HG03521 (cell line): ENCODE data around the gene LASP1.

Source experiments
- ATAC-seq: cut with Tn5 transposase; IDR thresholded peaks from one replicate; pipeline ENCODE4 v1.9.1; 2021; ENCODE audit warnings: mild to moderate bottlenecking, moderate library complexity; ENCODE audit not compliant: unreplicated experiment

Gene LASP1

DNA sequence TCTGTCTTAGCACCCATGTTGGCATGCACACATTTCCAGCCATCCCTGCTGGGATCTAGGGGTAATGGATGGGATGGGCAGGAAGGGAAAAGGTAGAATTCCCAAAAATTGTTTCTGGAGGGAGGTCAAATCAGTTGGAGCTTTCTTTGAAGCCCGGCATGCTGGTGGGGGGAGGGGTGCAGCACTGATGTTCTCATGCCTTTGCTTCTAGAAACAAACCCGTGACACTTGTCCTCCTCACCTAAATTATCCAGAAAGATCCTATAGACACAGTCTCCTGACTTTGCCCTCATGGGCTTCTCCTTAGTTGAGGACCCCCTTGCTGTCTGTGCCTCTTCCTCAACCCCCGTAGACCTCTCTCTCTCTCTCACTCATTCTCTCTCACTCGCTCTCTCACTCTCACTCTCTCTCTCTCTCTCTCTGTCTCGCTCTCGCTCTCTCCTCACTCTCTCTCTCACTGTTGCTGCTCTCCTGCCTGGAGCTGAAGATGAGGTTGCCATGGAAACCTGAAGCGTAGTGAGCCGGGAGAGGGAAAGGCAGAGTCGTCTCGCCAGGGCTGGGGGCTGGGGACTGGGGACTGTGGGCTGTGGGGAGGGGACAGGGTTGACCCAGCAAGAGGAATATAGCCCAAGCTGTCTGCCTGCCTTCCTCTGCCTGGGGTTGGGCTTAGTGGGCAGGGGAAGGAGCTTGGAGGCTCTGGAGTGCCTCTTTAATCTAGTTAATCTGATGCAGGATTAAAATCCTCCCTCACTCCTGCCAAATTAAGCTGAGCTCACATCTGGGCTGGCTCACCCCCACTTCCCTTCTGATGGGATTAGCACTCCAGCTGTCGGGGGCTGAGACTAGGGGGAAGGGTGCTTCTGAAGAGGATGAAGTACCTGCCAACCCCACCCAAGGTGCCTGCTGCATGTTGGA lies 16.1 kb downstream of the LASP1 start:
- no peak for ATAC-seq

- no peak for ATAC-seq
Observed at GRCh38 chr17:38886643-38887010, 16.8 kb downstream of the LASP1 start.

DNA sequence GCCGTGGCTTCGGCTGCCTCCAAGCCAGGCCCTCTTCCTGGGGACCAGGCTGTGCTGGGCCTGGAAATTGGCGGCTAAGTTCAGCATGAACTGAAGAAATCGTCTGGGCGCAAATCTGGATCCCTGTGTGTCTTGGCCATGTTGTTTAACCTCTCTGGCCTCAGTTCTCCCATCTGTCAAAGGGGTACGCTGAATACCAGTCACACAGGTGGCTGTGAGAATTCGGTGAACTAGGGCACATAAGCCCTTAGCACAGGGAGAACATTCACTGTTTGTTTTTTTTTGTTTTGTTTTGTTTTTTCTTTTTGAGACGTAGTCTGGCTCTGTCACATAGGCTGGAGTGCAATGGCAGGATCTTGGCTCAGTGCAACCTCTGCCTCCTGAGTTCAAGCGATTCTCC lies 19.0 kb downstream of the LASP1 start:
- no peak for ATAC-seq

- no peak for ATAC-seq
Observed at GRCh38 chr17:38889745-38890409, 20.0 kb downstream of the LASP1 start.

DNA sequence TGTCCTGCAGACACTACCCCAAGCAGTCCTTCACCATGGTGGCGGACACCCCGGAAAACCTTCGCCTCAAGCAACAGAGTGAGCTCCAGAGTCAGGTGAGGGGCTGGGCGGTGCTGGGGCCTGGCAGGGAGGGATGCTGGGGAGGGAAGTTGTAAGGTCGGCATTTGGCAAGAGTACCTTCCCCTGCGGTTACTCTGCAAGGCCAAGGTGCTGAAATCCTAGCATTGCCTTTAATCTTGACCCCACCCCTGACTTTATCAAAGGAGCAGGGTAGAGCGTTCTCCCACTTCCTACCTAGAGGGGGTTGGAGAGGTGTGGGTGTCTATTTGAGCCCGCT lies 20.5 kb downstream of the LASP1 start:
- no peak for ATAC-seq

- no peak for ATAC-seq
Observed at GRCh38 chr17:38891441-38891840, 21.6 kb downstream of the LASP1 start.

DNA sequence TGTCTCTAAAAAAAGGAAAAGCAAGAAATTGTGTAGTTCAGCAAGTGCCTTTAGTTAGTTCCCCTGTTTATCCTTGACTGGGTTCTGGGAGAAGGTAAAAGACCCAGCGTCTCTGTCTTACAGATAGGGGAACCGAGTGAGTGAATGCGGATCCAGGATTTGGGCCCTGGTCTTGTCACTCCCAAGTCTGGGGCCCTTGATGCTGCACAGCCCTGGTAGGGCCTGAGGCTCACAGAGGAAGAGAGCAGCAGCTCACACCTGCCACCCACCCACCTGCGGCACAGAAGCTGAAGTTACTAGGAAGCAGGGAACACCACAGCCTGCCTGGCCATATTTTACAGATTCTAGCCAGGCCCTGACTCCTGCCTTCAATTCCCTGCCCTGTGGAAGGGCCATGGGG lies 22.2 kb downstream of the LASP1 start:
- ATAC-seq, result no peak

DNA sequence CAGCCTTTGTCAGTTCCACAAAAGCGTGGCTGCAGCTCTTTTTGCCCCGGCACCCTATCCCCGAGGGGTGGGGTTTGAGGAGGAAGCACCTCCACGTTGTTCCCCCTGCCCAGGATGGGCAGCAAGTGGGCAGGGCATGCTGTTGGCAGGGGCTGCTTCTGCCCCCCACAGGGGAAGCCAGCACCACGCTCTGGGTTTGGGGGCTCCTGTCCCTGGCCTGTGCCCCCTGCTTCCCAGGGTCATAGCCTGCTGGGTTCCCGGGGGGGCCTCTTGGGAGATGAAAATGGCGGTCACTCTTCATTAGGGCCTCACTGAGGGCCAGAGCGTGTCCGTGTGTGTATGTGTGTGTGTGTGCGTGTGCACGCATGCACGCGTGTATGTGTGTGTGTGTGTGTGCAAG lies 22.8 kb downstream of the LASP1 start:
- ATAC-seq, result no peak

- no peak for ATAC-seq
Observed at GRCh38 chr17:38893113-38893512, 23.3 kb downstream of the LASP1 start.

GRCh38 chr17:38893607-38894006 lies 23.7 kb downstream of the LASP1 start:
- no peak for ATAC-seq

DNA sequence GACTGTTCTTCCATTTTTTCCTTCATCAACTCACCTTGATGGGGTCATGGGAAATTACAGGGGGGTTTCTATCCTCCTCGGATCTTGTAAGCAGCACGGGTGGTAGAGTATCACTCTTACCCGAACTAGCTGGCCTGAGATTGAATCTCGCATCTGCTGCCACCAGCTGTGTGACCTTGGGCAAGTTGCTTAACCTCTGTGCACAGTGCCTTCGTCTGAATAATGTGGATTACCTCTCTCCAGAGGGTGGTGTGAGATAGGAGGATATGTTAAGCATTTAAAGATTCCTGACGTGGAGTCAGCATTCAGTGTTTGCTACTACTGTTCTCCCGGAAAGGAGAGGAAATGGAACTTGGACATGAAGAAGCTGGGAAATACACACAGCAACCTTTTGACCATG lies 24.4 kb downstream of the LASP1 start:
- no peak for ATAC-seq

GRCh38 chr17:38896346-38896954 lies 26.6 kb downstream of the LASP1 start:
- no peak for ATAC-seq

DNA sequence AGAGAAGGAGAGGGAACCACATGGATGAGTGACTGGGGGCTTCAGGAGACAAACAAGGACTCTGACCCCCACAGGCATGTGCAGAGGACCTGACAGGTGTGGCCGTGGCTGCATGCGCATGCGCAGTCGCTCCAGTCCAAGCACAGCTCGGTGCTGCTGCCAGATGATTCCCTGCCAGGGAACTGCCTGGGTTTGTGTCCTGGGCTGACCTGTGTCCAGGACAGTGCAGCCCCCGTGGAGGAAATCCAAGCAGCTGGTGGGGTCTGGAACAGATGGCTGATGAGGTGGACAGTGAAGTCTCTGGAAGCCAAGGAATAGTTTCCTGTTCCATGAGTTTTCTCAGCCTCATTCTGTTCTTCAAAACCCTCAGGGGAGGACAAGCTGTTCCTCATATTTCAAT lies 27.3 kb downstream of the LASP1 start:
- no peak for ATAC-seq

DNA sequence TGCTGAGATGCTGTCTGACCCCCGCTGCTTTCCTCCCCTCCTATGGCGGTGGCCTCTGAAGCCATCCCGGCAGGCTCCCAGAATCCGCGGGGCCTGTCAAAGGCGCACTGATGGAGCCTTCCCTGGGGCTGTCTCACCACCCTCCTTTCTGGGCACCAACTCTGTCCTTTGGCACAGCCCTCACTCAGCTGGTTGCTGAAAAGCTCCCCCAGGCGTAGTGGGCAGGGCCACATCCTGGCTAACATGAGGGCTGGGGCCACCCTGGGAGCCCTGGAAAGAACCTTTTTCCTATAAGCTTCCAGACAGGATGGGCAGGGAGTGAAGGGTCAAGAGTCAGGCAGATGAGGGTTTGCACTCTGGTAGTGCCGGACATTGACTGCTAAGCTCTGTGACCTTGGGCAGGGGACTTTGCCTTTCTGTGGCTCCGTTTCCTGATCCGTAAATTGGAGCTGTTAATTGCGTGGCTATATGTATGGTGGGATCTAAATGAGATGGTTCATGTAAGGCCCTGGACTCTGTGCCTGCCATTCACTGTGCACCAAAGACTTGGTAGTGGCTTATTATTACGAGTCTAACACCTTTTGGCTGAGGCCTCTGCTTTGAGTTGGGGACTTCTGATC lies 27.9 kb downstream of the LASP1 start:
- ATAC-seq, result no peak

DNA sequence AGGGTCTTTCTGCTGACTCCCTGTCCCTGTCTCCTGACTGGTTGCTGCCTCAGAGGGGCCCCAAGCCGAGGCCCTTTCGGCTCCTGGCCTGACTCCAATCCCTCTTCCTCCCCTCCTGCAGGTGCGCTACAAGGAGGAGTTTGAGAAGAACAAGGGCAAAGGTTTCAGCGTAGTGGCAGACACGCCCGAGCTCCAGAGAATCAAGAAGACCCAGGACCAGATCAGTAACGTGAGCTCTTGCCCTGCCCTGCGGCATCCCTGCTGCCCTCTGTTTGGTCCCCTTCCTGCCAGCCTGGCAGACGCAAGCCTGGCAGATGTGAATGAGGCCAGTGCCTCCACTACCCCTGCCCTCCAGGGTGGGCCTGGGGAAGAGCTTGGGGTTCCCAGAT lies 28.4 kb downstream of the LASP1 start:
- no peak for ATAC-seq

DNA sequence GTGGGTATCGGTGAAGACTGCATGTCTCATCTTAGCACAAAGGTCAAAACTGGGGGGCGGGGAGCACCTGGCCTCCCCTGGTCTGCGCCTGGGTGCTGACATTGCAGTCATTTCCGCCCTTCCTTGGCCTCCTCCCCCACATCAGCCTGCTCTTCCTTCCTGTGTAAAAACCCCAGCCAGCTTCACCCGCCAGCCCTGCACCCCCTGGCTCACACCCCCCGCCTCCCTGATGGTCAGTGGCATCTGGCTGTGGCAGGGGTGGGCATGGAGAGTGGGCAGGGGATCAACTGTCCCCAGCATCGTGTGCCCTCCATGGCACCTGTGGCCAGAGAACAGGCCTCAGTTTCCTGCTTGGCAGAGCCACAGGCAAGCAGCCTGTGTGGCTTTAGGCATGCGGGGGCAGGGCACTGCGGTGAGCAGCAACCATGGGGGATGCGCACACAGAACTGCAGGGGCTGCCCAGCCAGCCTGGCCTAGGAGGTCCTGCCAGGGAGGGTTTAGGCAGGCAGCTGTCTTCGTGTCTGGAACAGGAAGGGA lies 29.0 kb downstream of the LASP1 start:
- ATAC-seq, result peak; percentile 62

GRCh38 chr17:38899421-38899820 lies 29.6 kb downstream of the LASP1 start:
- no peak for ATAC-seq

DNA sequence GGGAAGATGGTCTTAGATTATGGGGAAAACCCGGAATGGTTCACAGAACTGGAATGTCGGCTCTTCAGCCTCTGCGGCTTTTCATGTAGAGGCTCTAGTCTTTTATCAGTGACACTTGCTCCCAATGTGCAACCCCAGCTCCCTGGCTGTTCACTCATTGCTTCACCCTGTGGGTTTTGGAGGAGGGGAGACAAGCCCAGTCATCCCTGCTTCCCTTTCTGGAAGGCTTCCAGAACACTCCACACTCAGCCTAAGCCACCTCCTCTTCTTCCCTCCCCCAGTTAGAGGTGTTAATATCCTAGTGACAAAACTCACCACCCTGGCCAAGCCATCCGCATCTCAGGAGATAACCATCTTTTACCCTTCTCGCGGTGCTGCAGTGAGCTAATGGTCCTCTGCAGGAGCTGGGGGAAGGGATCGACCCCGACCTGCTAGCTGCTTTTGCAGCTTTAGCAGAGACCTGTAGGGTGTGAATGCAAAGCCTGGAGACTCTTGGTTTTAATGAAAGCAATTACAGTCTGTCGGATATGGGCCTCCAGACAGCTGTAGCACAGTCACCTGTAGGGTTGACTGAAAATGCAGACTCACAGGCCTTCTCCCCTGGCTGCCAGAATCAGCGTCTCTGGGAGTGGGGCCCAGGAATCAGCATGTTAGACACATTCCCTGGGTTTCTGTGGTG lies 31.3 kb downstream of the LASP1 start:
- ATAC-seq, result no peak

DNA sequence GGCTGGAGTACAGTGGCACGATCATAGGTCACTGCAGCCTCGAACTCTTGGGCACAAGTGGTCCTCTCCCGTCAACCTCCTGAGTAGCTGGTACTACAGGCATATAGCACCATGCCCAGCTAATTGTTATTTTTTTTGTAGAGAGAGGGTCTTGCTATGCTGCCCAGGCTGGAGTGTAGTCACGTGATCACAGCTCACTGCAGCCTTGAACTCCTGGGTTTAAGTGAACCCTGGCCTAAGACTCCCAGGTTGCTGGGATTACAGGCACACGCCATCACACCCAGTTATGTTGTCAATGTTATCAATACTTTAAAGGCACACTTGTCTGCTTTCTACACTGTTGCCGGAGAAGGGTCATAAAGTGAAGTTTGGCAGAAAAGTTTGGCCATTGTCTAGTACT lies 33.5 kb downstream of the LASP1 start:
- no peak for ATAC-seq

- no peak for ATAC-seq
Observed at GRCh38 chr17:38904892-38905291, 35.0 kb downstream of the LASP1 start.

GRCh38 chr17:38905375-38905774 lies 35.5 kb downstream of the LASP1 start:
- no peak for ATAC-seq
